ENCODE measurements around the gene ALG12. TPM values are rescaled to one million over a fixed set of nuclear protein-coding genes. Genes with fewer than 3 reads are reported as not detected.
"Not testable (repeated sequence)": the region's sequence is repeated elsewhere in the genome, so short reads cannot be mapped to it uniquely, and the experiment has no call there.

ALG12 gene
- total RNA-seq, 2 experiments from 2014 or later = 21.4 to 28.5 TPM

- no peak overlapping the region for H3K4me3 Mint-ChIP-seq
- ChIA-PET CTCF (interaction anchor here (0.7 to 1.2 kb wide), 2 partner anchors 9 to 34 kb away, joined by 3 read pairs; no protein-coding TSS in a partner anchor), POLR2A (no interaction called here)
- peaks cover 3% of the 10 kb centered on the region for H3K36me3 Mint-ChIP-seq (ENCODE audit: low read depth)
- no peaks in the 10 kb centered on the region for H3K9me3 Mint-ChIP-seq
- peaks cover 11% of the 10 kb centered on the region for H3K4me1 Mint-ChIP-seq
- no peaks in the 10 kb centered on the region for H3K27me3 Mint-ChIP-seq
- H3K27ac Mint-ChIP-seq = no peak overlapping the region
- no peak for DNase-seq
Measured at GRCh38 chr22:49948116-49948957, 30.1 kb upstream of the ALG12 start.

GRCh38 chr22:49947296-49947622 is 29.0 kb upstream of the ALG12 start:
- no peak overlapping the region for H3K4me3 Mint-ChIP-seq
- ChIA-PET POLR2A (no interaction called here), CTCF (interaction anchor here (0.9 to 2.3 kb wide), 2 partner anchors 9 to 11 kb away, joined by 4 to 10 read pairs; no protein-coding TSS in a partner anchor)
- H3K27me3 Mint-ChIP-seq = no peaks in the 10 kb centered on the region
- H3K9me3 Mint-ChIP-seq = no peaks in the 10 kb centered on the region
- H3K27ac Mint-ChIP-seq = no peak overlapping the region
- DNase-seq = no peak
- peaks cover 3% of the 10 kb centered on the region for H3K36me3 Mint-ChIP-seq (ENCODE audit: low read depth)
- peaks cover 11% of the 10 kb centered on the region for H3K4me1 Mint-ChIP-seq

GRCh38 chr22:49946612-49947295 is 28.5 kb upstream of the ALG12 start:
- Mint-ChIP-seq H3K27me3 (no peaks in the 10 kb centered on the region), H3K36me3 (ENCODE audit: low read depth) (peaks cover 3% of the 10 kb centered on the region), H3K27ac (no peak overlapping the region), H3K4me1 (peaks cover 11% of the 10 kb centered on the region), H3K4me3 (no peak overlapping the region), H3K9me3 (no peaks in the 10 kb centered on the region)
- ChIA-PET POLR2A (interaction anchor here (0.6 kb wide), 1 partner anchor 11 kb away, joined by 3 read pairs; no protein-coding TSS in a partner anchor), CTCF (interaction anchor here (0.9 to 2.3 kb wide), 2 partner anchors 9 to 11 kb away, joined by 4 to 10 read pairs; no protein-coding TSS in a partner anchor)
- DNase-seq = no peak

- CTCF ChIA-PET = interaction anchor here (2.3 kb wide), 1 partner anchor 9 kb away, joined by 10 read pairs; no protein-coding TSS in a partner anchor
- DNase-seq = peak; percentile 50
- H3K4me3 Mint-ChIP-seq; H3K27me3 Mint-ChIP-seq; H3K9me3 Mint-ChIP-seq; H3K36me3 Mint-ChIP-seq (ENCODE audit: low read depth); H3K4me1 Mint-ChIP-seq; POLR2A ChIA-PET: not testable (repeated sequence)
- H3K27ac Mint-ChIP-seq = peak overlapping the region; percentile 87
Measured at GRCh38 chr22:49945042-49945794, 27.0 kb upstream of the ALG12 start.

GRCh38 chr22:49944399-49944891 is 26.2 kb upstream of the ALG12 start:
- Mint-ChIP-seq H3K27me3 (no peaks in the 10 kb centered on the region), H3K9me3 (peaks cover 3% of the 10 kb centered on the region), H3K4me3 (no peak overlapping the region), H3K27ac (peak overlapping the region; percentile 25), H3K4me1 (peaks cover 10% of the 10 kb centered on the region), H3K36me3 (ENCODE audit: low read depth) (peaks cover 6% of the 10 kb centered on the region)
- ChIA-PET CTCF (no interaction called here), POLR2A (no interaction called here)
- no peak for DNase-seq

- CTCF ChIA-PET = no interaction called here
- peaks cover 3% of the 10 kb centered on the region for H3K9me3 Mint-ChIP-seq
- POLR2A ChIA-PET = no interaction called here
Measured at GRCh38 chr22:49943771-49944398, 25.6 kb upstream of the ALG12 start.

GRCh38 chr22:49943405-49943765 is 25.1 kb upstream of the ALG12 start:
- Mint-ChIP-seq H3K27me3 (no peaks in the 10 kb centered on the region), H3K9me3 (peaks cover 3% of the 10 kb centered on the region), H3K27ac (no peak overlapping the region), H3K4me1 (peaks cover 12% of the 10 kb centered on the region), H3K36me3 (ENCODE audit: low read depth) (peaks cover 6% of the 10 kb centered on the region), H3K4me3 (no peak overlapping the region)
- POLR2A ChIA-PET = no interaction called here
- CTCF ChIA-PET = interaction anchor here (0.6 kb wide), 1 partner anchor 64 kb away, joined by 3 read pairs; no protein-coding TSS in a partner anchor
- no peak for DNase-seq

More at GRCh38 chr22:49943771-49944398, 25.6 kb upstream of the ALG12 start:
- no peak for DNase-seq
- Mint-ChIP-seq H3K36me3 (ENCODE audit: low read depth) (peaks cover 6% of the 10 kb centered on the region), H3K4me1 (peaks cover 12% of the 10 kb centered on the region), H3K27ac (no peak overlapping the region), H3K27me3 (no peaks in the 10 kb centered on the region), H3K4me3 (no peak overlapping the region)

GRCh38 chr22:49942565-49943404 is 24.5 kb upstream of the ALG12 start:
- Mint-ChIP-seq H3K4me1 (peaks cover 14% of the 10 kb centered on the region), H3K9me3 (peaks cover 3% of the 10 kb centered on the region), H3K4me3 (no peak overlapping the region), H3K27me3 (no peaks in the 10 kb centered on the region), H3K27ac (no peak overlapping the region), H3K36me3 (ENCODE audit: low read depth) (peaks cover 6% of the 10 kb centered on the region)
- no peak for DNase-seq
- ChIA-PET CTCF (interaction anchor here (0.6 to 1.4 kb wide), 2 partner anchors 9 to 64 kb away, joined by 3 read pairs; no protein-coding TSS in a partner anchor), POLR2A (no interaction called here)

- no peak overlapping the region for H3K27ac Mint-ChIP-seq
- CTCF ChIA-PET = interaction anchor here (0.7 to 1.4 kb wide), 2 partner anchors 10 to 119 kb away, joined by 3 to 5 read pairs; no protein-coding TSS in a partner anchor
Measured at GRCh38 chr22:49941507-49942316, 23.5 kb upstream of the ALG12 start.

GRCh38 chr22:49938565-49939136 is 20.4 kb upstream of the ALG12 start:
- no peak for DNase-seq
- no peak overlapping the region for H3K27ac Mint-ChIP-seq
- no peaks in the 10 kb centered on the region for H3K27me3 Mint-ChIP-seq
- H3K36me3 Mint-ChIP-seq (ENCODE audit: low read depth) = peaks cover 3% of the 10 kb centered on the region
- H3K4me1 Mint-ChIP-seq = peaks cover 16% of the 10 kb centered on the region
- CTCF ChIA-PET = interaction anchor here (0.7 kb wide), 1 partner anchor 270 kb away, joined by 3 read pairs; no protein-coding TSS in a partner anchor
- POLR2A ChIA-PET = no interaction called here
- peaks cover 3% of the 10 kb centered on the region for H3K9me3 Mint-ChIP-seq
- H3K4me3 Mint-ChIP-seq = no peak overlapping the region

More at GRCh38 chr22:49941507-49942316, 23.5 kb upstream of the ALG12 start:
- peaks cover 3% of the 10 kb centered on the region for H3K9me3 Mint-ChIP-seq
- no peak for DNase-seq
- H3K36me3 Mint-ChIP-seq (ENCODE audit: low read depth) = peaks cover 6% of the 10 kb centered on the region
- peaks cover 19% of the 10 kb centered on the region for H3K4me1 Mint-ChIP-seq
- no peak overlapping the region for H3K4me3 Mint-ChIP-seq
- H3K27me3 Mint-ChIP-seq = no peaks in the 10 kb centered on the region
- POLR2A ChIA-PET = no interaction called here
